Vagina (tissue), 2 donors: ENCODE results near the gene PRR14L. TPM values are rescaled to one million over a fixed set of nuclear protein-coding genes. Genes with fewer than 3 reads are reported as not detected.

Experiments
- DNase-seq, 2 donors: peaks; one replicate each; pipeline ENCODE4 v3.0.0-alpha.2; 2017; ENCODE audit errors: extremely low spot score in 2 of 2
- H3K27ac ChIP-seq: fragments of 200-600 bp; sonication (generic); one replicate; pipeline ENCODE4 v1.5.1; 2019
- H3K27me3 ChIP-seq: fragments of 200-600 bp; sonication (generic); one replicate; pipeline ENCODE4 v1.5.1; 2019
- H3K36me3 ChIP-seq, 2 donors: fragments of 200-600 bp; sonication (generic); one replicate each; pipeline ENCODE4 v1.5.1; 2017 to 2019
- H3K4me1 ChIP-seq: fragments of 200-600 bp; sonication (generic); one replicate; pipeline ENCODE4 v1.5.1; 2019
- H3K4me3 ChIP-seq, 2 donors: fragments of 200-600 bp; sonication (generic); 1 replicate in 1 of 2; 2 replicates in 1 of 2; pipeline ENCODE4 v1.5.1; 2016 to 2019
- H3K9me3 ChIP-seq: fragments of 200-600 bp; sonication (generic); one replicate; pipeline ENCODE4 v1.5.1; 2019
- CTCF ChIP-seq, 3 experiments: fragments of 450-650 bp in 2 of 3; fragments of 200-600 bp in 1 of 3; sonication (generic) in 1 of 3; IDR thresholded peaks; one replicate each; pipeline ENCODE4 v1.5.1; 2017 to 2019; ENCODE audit warnings: antibody characterized with exemption in 3 of 3, mild to moderate bottlenecking in 2 of 3, moderate library complexity in 2 of 3
- POLR2A ChIP-seq, 2 donors: fragments of 450-650 bp; IDR thresholded peaks; one replicate each; pipeline ENCODE4 v1.6.1; 2017; ENCODE audit warnings: antibody characterized with exemption in 2 of 2, mild to moderate bottlenecking in 2 of 2, moderate library complexity in 2 of 2
- POLR2AphosphoS5 ChIP-seq, 2 donors: sonication (generic); formaldehyde crosslinking; IDR thresholded peaks; one replicate each; pipeline ENCODE4 v1.9.0; 2017; ENCODE audit warnings: antibody characterized with exemption in 2 of 2, mild to moderate bottlenecking in 2 of 2, low read depth in 1 of 2; ENCODE audit not compliant: insufficient read depth in 1 of 2
- intact Hi-C: fragments of 100-400 bp; cut with DNase I; formaldehyde crosslinking; loops from one replicate; pipeline ENCODE4 v1.15.1; 2023
- total RNA-seq: library from RNA; depleted of rRNA; stranded (reverse); fragments of >200 nt; gene quantifications from one replicate; pipeline ENCODE4 v1.2.3, GENCODE V29; 2016

The PRR14L gene
- total RNA-seq, 1 donor from 2014 or later = 37.3 TPM

GRCh38 chr22:31739795-31740201, 10.1 kb downstream of the PRR14L start:
- DNase-seq = no peak
- no peaks in the 10 kb centered on the region for H3K9me3 ChIP-seq
- no peak overlapping the region for H3K27ac ChIP-seq
- no peak for TF ChIP-seq POLR2AphosphoS5 (IDR thresholded peaks at IDR 0.05; ENCODE audit: insufficient read depth in 1 of 2, low read depth in 1 of 2)
- no peak for TF ChIP-seq POLR2A (IDR thresholded peaks at IDR 0.05)
- no peak for TF ChIP-seq CTCF (IDR thresholded peaks at IDR 0.05)
- H3K4me1 ChIP-seq = peaks cover 8% of the 10 kb centered on the region
- H3K36me3 ChIP-seq = peaks cover 0 to 5% of the 10 kb centered on the region in 2 donors
- H3K4me3 ChIP-seq = no peak overlapping the region
- H3K27me3 ChIP-seq = no peaks in the 10 kb centered on the region
- intact Hi-C loops = no loop called here

GRCh38 chr22:31738566-31738965, 11.4 kb downstream of the PRR14L start:
- DNase-seq = no peak
- Histone ChIP-seq H3K36me3 (peaks cover 0 to 5% of the 10 kb centered on the region in 2 donors), H3K4me3 (no peak overlapping the region), H3K27ac (no peak overlapping the region), H3K9me3 (no peaks in the 10 kb centered on the region), H3K27me3 (no peaks in the 10 kb centered on the region), H3K4me1 (peaks cover 8% of the 10 kb centered on the region)
- TF ChIP-seq CTCF (IDR thresholded peaks at IDR 0.05) (no peak), POLR2AphosphoS5 (IDR thresholded peaks at IDR 0.05; ENCODE audit: insufficient read depth in 1 of 2, low read depth in 1 of 2) (no peak), POLR2A (IDR thresholded peaks at IDR 0.05) (no peak)
- intact Hi-C loops = no loop called here

- H3K27ac ChIP-seq = no peak overlapping the region
- no peak overlapping the region for H3K4me3 ChIP-seq
- H3K27me3 ChIP-seq = no peaks in the 10 kb centered on the region
- H3K36me3 ChIP-seq = peaks cover 0 to 5% of the 10 kb centered on the region in 2 donors
- TF ChIP-seq CTCF (IDR thresholded peaks at IDR 0.05) (no peak), POLR2AphosphoS5 (IDR thresholded peaks at IDR 0.05; ENCODE audit: insufficient read depth in 1 of 2, low read depth in 1 of 2) (no peak), POLR2A (IDR thresholded peaks at IDR 0.05) (no peak)
- H3K9me3 ChIP-seq = no peaks in the 10 kb centered on the region
- peaks cover 8% of the 10 kb centered on the region for H3K4me1 ChIP-seq
- no peak for DNase-seq
- intact Hi-C loops = no loop called here
Measured at GRCh38 chr22:31737932-31738331, 12.0 kb downstream of the PRR14L start.

GRCh38 chr22:31736458-31736857, 13.5 kb downstream of the PRR14L start:
- TF ChIP-seq POLR2A (IDR thresholded peaks at IDR 0.05) (no peak), POLR2AphosphoS5 (IDR thresholded peaks at IDR 0.05; ENCODE audit: insufficient read depth in 1 of 2, low read depth in 1 of 2) (no peak), CTCF (IDR thresholded peaks at IDR 0.05) (no peak)
- H3K4me1 ChIP-seq = peaks cover 8% of the 10 kb centered on the region

GRCh38 chr22:31734512-31734911, 15.4 kb downstream of the PRR14L start:
- no peaks in the 10 kb centered on the region for H3K9me3 ChIP-seq
- DNase-seq = no peak
- no peaks in the 10 kb centered on the region for H3K27me3 ChIP-seq
- H3K4me1 ChIP-seq = peaks cover 8% of the 10 kb centered on the region
- no peak overlapping the region for H3K4me3 ChIP-seq
- TF ChIP-seq POLR2A (IDR thresholded peaks at IDR 0.05) (no peak), POLR2AphosphoS5 (IDR thresholded peaks at IDR 0.05; ENCODE audit: insufficient read depth in 1 of 2, low read depth in 1 of 2) (no peak), CTCF (IDR thresholded peaks at IDR 0.05) (no peak)
- intact Hi-C loops = no loop called here
- no peak overlapping the region for H3K27ac ChIP-seq
- H3K36me3 ChIP-seq = peaks cover 0 to 5% of the 10 kb centered on the region in 2 donors

More at GRCh38 chr22:31736458-31736857, 13.5 kb downstream of the PRR14L start:
- intact Hi-C loops = no loop called here
- H3K9me3 ChIP-seq = no peaks in the 10 kb centered on the region
- DNase-seq = no peak
- H3K27me3 ChIP-seq = no peaks in the 10 kb centered on the region
- H3K4me3 ChIP-seq = no peak overlapping the region
- H3K27ac ChIP-seq = no peak overlapping the region
- H3K36me3 ChIP-seq = peaks cover 0 to 5% of the 10 kb centered on the region in 2 donors
